MM.1S (cell line): ENCODE results near the gene PRAMEF5.
"Not testable (repeated sequence)": the region's sequence is repeated elsewhere in the genome, so short reads cannot be mapped to it uniquely, and the experiment has no call there.

Experiments used
- CTCF ChIP-seq: fragments of 300-600 bp; sonication (generic); IDR thresholded peaks from 2 replicates; pipeline ENCODE4 v1.5.1; 2016; ENCODE audit warnings: antibody characterized with exemption, low read length, mixed read lengths
- EZH2 ChIP-seq: fragments of 300-600 bp; sonication (generic); optimal IDR thresholded peaks from 2 replicates; pipeline ENCODE3; 2017; ENCODE audit warnings: low read depth, mild to moderate bottlenecking, antibody characterized with exemption, low read length, mixed read lengths
- EZH2phosphoT487 ChIP-seq: fragments of 300-600 bp; sonication (generic); IDR thresholded peaks from 2 replicates; pipeline ENCODE4 v1.6.1; 2018; ENCODE audit warnings: antibody characterized with exemption, low read length

- TF ChIP-seq CTCF, EZH2, EZH2phosphoT487: not testable (repeated sequence)
Observed at GRCh38 chr1:13247122-13247521, 6.9 kb upstream of the PRAMEF5 start.
